ENCODE results near the gene CHORDC1. TPM values are rescaled to one million over a fixed set of nuclear protein-coding genes. Genes with fewer than 3 reads are reported as not detected.

CHORDC1 gene
- total RNA-seq, 1 experiment from 2014 or later, result 95.6 TPM

DNA sequence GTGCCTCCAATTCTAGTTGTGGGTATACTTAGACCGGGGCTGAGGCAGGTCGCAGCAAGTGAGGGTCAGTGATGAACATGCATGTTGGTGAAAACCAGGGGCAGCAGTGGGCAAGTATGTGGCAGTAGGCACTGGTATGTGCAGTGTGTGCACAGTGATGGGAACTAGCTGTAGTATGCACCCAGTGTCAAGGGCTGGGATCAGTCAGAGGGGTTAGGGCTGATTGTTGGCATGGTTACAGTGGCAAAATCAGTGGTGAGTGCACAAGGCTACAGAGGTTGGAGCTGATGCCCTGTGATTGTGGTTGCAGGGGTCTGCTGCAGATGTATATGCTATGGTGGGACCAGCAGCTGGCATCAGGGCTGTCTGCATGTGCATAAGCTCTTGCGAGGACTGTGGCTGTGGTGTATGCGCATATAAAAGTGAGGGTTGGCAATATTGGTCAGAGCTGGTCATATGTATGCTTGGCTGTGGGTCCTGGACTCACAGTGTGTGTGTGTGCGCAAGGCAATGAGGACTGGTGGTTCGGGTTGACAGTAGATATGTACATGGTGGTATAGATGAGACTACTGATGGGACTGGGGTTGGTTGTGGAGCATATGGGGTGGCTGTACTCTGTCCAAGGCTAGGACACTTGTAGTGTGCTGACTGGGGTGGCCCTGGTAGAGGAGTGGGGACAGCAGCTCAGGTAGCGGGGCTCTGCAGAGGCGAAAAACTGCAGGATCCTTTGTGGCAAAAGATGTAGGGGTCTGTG lies 33.7 kb upstream of the CHORDC1 start:
- CTCF ChIA-PET, result no interaction called here
- Histone ChIP-seq H3K36me3 (ENCODE audit: control insufficient read depth in 1 of 2, insufficient read depth in 2 of 2, low read length in 2 of 2) (no peaks in the 10 kb centered on the region), H3K4me1 (ENCODE audit: control insufficient read depth in 1 of 2, insufficient read depth in 2 of 2, low read length in 2 of 2) (no peaks in the 10 kb centered on the region), H3K4me3 (replicated peaks in 1 of 2; ENCODE audit: low read depth in 1 of 2, low read length in 2 of 2) (no peak overlapping the region), H3K27me3 (ENCODE audit: insufficient read depth, low read length) (no peaks in the 10 kb centered on the region), H3K9me3 (ENCODE audit: control insufficient read depth in 1 of 2, insufficient read depth in 1 of 2, low read depth in 1 of 2, low read length in 2 of 2) (no peaks in the 10 kb centered on the region), H3K79me2 (ENCODE audit: insufficient read depth, low read length) (no peaks in the 10 kb centered on the region), H3K4me2 (ENCODE audit: low read length) (no peak overlapping the region), H3K9me2 (ENCODE audit: insufficient read depth) (no peaks in the 10 kb centered on the region), H3K27ac (ENCODE audit: low read depth, low read length) (no peak overlapping the region), H4K20me1 (ENCODE audit: insufficient read depth) (no peaks in the 10 kb centered on the region; the same call in 1 of the 2 replicates), H2AFZ (ENCODE audit: low read depth, low read length, poor library complexity, severe bottlenecking) (no peak overlapping the region), H3K9ac (ENCODE audit: low read length) (no peak overlapping the region)
- ATAC-seq (no peak), DNase-seq (ENCODE audit: low read depth, low spot score) (no peak)
- RAD21 ChIA-PET (ENCODE audit: low non-redundant PET in 1 of 2, low total read pairs in 2 of 2, uncharacterized antibody in 2 of 2, unreplicated experiment in 2 of 2), result no interaction called here
- intact Hi-C loops (cut with micrococcal nuclease), result no loop called here
- TF ChIP-seq, protein P1, sequence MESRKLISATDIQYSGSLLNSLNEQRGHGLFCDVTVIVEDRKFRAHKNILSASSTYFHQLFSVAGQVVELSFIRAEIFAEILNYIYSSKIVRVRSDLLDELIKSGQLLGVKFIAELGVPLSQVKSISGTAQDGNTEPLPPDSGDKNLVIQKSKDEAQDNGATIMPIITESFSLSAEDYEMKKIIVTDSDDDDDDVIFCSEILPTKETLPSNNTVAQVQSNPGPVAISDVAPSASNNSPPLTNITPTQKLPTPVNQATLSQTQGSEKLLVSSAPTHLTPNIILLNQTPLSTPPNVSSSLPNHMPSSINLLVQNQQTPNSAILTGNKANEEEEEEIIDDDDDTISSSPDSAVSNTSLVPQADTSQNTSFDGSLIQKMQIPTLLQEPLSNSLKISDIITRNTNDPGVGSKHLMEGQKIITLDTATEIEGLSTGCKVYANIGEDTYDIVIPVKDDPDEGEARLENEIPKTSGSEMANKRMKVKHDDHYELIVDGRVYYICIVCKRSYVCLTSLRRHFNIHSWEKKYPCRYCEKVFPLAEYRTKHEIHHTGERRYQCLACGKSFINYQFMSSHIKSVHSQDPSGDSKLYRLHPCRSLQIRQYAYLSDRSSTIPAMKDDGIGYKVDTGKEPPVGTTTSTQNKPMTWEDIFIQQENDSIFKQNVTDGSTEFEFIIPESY (IDR thresholded peaks at IDR 0.05; ENCODE audit: extremely low read depth, insufficient replicate concordance, low read length), result no peak
- TF ChIP-seq, protein P2, sequence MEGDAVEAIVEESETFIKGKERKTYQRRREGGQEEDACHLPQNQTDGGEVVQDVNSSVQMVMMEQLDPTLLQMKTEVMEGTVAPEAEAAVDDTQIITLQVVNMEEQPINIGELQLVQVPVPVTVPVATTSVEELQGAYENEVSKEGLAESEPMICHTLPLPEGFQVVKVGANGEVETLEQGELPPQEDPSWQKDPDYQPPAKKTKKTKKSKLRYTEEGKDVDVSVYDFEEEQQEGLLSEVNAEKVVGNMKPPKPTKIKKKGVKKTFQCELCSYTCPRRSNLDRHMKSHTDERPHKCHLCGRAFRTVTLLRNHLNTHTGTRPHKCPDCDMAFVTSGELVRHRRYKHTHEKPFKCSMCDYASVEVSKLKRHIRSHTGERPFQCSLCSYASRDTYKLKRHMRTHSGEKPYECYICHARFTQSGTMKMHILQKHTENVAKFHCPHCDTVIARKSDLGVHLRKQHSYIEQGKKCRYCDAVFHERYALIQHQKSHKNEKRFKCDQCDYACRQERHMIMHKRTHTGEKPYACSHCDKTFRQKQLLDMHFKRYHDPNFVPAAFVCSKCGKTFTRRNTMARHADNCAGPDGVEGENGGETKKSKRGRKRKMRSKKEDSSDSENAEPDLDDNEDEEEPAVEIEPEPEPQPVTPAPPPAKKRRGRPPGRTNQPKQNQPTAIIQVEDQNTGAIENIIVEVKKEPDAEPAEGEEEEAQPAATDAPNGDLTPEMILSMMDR (IDR thresholded peaks at IDR 0.05 in 2 of 3, conservative IDR thresholded peaks at IDR 0.05 in 1 of 3; ENCODE audit: borderline replicate concordance in 1 of 3, insufficient read depth in 1 of 3, low read depth in 2 of 3, low read length in 2 of 3), result no peak
- BruUV-seq (replicated peaks), result no TSS peak
- POLR2A ChIA-PET, result no interaction called here

DNA sequence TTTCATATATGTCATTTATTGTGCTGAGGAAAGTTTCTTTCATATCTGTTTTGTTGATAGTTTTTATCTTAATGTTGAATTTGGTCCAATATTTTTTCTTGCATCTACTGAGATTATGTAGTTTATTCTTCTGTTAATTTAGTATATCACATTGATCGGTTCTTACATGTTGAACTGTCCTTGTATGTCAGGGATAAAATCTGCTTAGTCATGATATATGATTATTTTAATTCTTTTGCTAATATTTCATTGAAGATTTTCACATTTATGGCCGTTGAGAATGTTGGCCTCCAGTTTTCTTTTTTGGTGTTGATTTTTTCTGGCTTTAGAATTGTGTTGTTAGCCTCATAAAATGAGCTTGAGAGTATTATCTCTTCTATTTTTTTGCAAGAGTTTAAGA lies 31.2 kb upstream of the CHORDC1 start:
- no peaks in the 10 kb centered on the region for H3K79me2 ChIP-seq (ENCODE audit: insufficient read depth, low read length)
- H3K4me2 ChIP-seq (ENCODE audit: low read length), result no peak overlapping the region
- H3K36me3 ChIP-seq (ENCODE audit: control insufficient read depth in 1 of 2, insufficient read depth in 2 of 2, low read length in 2 of 2), result no peaks in the 10 kb centered on the region
- H4K20me1 ChIP-seq (ENCODE audit: insufficient read depth), result no peaks in the 10 kb centered on the region; the same call in 1 of the 2 replicates
- H3K9me3 ChIP-seq (ENCODE audit: control insufficient read depth in 1 of 2, insufficient read depth in 1 of 2, low read depth in 1 of 2, low read length in 2 of 2), result no peaks in the 10 kb centered on the region
- CTCF ChIA-PET, result no interaction called here
- no peak overlapping the region for H3K9ac ChIP-seq (ENCODE audit: low read length)
- POLR2A ChIA-PET, result no interaction called here
- H3K9me2 ChIP-seq (ENCODE audit: insufficient read depth), result no peaks in the 10 kb centered on the region
- RAD21 ChIA-PET (ENCODE audit: low non-redundant PET in 1 of 2, low total read pairs in 2 of 2, uncharacterized antibody in 2 of 2, unreplicated experiment in 2 of 2), result no interaction called here
- ATAC-seq, result no peak
- no peak overlapping the region for H3K27ac ChIP-seq (ENCODE audit: low read depth, low read length)
- BruUV-seq (replicated peaks), result no TSS peak
- H3K4me3 ChIP-seq (replicated peaks in 1 of 2; ENCODE audit: low read depth in 1 of 2, low read length in 2 of 2), result no peak overlapping the region
- H3K27me3 ChIP-seq (ENCODE audit: insufficient read depth, low read length), result no peaks in the 10 kb centered on the region
- intact Hi-C loops (cut with micrococcal nuclease), result no loop called here
- no peaks in the 10 kb centered on the region for H3K4me1 ChIP-seq (ENCODE audit: control insufficient read depth in 1 of 2, insufficient read depth in 2 of 2, low read length in 2 of 2)
- H2AFZ ChIP-seq (ENCODE audit: low read depth, low read length, poor library complexity, severe bottlenecking), result no peak overlapping the region
- DNase-seq (ENCODE audit: low read depth, low spot score), result no peak
- TF ChIP-seq ZNF274 (IDR thresholded peaks at IDR 0.05; ENCODE audit: low read depth, low read length), result no peak
- no peak for TF ChIP-seq POLR2A (IDR thresholded peaks at IDR 0.05; ENCODE audit: borderline replicate concordance, extremely low read depth, insufficient read depth, insufficient read length)
- no peak for TF ChIP-seq CEBPB (IDR thresholded peaks at IDR 0.05; ENCODE audit: low read depth)
- no peak for TF ChIP-seq EZH2phosphoT487 (IDR thresholded peaks at IDR 0.05; ENCODE audit: borderline replicate concordance)
- TF ChIP-seq EGR1 (IDR thresholded peaks at IDR 0.05; ENCODE audit: low read depth), result no peak
- no peak for TF ChIP-seq POLR2AphosphoS5 (IDR thresholded peaks at IDR 0.05; ENCODE audit: low read depth, low read length)
- TF ChIP-seq SRF (IDR thresholded peaks at IDR 0.05; ENCODE audit: low read depth), result no peak
- TF ChIP-seq, protein P3, sequence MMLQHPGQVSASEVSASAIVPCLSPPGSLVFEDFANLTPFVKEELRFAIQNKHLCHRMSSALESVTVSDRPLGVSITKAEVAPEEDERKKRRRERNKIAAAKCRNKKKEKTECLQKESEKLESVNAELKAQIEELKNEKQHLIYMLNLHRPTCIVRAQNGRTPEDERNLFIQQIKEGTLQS (IDR thresholded peaks at IDR 0.05), result no peak
- no peak for TF ChIP-seq SIN3A (IDR thresholded peaks at IDR 0.05; ENCODE audit: low read depth)
- TF ChIP-seq, protein P4, sequence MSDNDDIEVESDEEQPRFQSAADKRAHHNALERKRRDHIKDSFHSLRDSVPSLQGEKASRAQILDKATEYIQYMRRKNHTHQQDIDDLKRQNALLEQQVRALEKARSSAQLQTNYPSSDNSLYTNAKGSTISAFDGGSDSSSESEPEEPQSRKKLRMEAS (IDR thresholded peaks at IDR 0.05), result no peak
- TF ChIP-seq JUND (IDR thresholded peaks at IDR 0.05), result no peak
- no peak for TF ChIP-seq TCF7L2 (IDR thresholded peaks at IDR 0.05; ENCODE audit: borderline replicate concordance, extremely low read depth, insufficient read depth, insufficient read length)
- TF ChIP-seq CBX3 (IDR thresholded peaks at IDR 0.05; ENCODE audit: low read depth), result no peak
- no peak for TF ChIP-seq ELF1 (IDR thresholded peaks at IDR 0.05; ENCODE audit: borderline replicate concordance, low read depth)
- TF ChIP-seq FOSL1 (IDR thresholded peaks at IDR 0.05; ENCODE audit: low read depth), result no peak

Data from HCT116 (cell line).